ENCODE measurements around the gene EDEM3.

DNA sequence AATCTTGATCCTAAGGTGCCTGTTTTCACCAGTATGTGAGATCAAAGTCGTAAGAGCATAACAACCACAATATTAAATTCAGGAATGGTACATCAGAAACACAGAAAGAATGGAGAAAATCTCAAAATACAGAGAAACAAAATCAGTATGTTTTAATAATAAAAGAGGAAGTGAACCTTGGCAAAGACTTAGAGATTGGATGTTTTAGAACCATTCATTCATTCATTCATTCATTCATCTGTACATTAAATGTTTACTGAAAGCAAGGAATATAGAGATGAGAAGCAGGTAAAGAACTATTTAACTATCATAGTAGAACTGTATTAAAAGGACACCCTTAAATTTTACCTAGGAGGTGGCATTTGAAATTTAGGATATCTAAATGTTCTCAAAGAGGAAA, 55.7 kb downstream of the EDEM3 start:
- TF ChIP-seq, protein P1, sequence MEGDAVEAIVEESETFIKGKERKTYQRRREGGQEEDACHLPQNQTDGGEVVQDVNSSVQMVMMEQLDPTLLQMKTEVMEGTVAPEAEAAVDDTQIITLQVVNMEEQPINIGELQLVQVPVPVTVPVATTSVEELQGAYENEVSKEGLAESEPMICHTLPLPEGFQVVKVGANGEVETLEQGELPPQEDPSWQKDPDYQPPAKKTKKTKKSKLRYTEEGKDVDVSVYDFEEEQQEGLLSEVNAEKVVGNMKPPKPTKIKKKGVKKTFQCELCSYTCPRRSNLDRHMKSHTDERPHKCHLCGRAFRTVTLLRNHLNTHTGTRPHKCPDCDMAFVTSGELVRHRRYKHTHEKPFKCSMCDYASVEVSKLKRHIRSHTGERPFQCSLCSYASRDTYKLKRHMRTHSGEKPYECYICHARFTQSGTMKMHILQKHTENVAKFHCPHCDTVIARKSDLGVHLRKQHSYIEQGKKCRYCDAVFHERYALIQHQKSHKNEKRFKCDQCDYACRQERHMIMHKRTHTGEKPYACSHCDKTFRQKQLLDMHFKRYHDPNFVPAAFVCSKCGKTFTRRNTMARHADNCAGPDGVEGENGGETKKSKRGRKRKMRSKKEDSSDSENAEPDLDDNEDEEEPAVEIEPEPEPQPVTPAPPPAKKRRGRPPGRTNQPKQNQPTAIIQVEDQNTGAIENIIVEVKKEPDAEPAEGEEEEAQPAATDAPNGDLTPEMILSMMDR (conservative IDR thresholded peaks at IDR 0.05 in 1 of 2, IDR thresholded peaks at IDR 0.05 in 1 of 2; ENCODE audit: low read depth in 1 of 2, low read length in 2 of 2), result no peak
- no peak for TF ChIP-seq EZH2 (IDR thresholded peaks at IDR 0.05; ENCODE audit: low read length, missing control alignments)

Data from fibroblast of lung (primary cell).